Globus pallidus (tissue), 1 donor: Measurements from ENCODE around the gene ANTXRL.
"Not testable (repeated sequence)": the region's sequence is repeated elsewhere in the genome, so short reads cannot be mapped to it uniquely, and the experiment has no call there.

Experiments used
- DNase-seq: peaks from one replicate; pipeline ENCODE4 v3.0.0-alpha.2; 2015; ENCODE audit warnings: low spot score

The ANTXRL gene

DNA sequence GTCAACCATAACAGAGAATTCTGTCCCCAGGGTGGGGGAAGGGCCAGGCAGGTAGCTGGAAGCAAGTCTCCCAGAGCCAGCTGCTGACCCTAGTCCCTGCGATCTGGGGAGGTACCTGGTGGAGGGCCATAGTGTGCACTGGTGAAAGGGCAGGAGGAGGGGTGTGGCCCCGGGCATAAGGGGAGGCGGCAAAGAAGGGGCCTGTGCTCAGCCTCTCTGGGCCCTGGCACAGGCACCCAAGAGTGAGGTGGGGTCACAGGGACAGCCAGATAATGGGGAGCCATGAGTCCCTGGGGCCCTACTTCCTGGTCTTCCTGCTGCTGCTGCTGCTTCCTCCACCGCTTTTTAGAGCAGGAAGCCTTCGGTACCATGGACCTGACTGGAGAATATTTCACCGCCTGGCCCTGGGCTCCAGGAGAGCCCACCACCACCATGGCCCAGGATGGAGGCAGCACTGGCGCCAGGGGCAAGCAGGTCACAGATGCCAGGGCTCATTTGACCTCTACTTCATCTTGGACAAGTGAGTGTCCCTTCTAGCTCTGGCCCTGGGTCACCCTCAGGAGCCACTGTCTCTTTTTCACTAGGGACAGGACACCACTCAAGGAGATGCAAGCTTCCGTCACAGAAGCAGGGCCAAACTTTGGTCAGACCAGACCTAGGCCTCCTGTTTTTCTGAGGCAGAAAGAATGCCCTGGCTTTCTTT, at the start of gene ANTXRL:
Gene ANTXRL, plus strand, starts transcription at position 7 of the 703 bp plus-strand sequence. Its CDS starts 266 bp downstream, at position 273.
- DNase-seq = no peak

DNA sequence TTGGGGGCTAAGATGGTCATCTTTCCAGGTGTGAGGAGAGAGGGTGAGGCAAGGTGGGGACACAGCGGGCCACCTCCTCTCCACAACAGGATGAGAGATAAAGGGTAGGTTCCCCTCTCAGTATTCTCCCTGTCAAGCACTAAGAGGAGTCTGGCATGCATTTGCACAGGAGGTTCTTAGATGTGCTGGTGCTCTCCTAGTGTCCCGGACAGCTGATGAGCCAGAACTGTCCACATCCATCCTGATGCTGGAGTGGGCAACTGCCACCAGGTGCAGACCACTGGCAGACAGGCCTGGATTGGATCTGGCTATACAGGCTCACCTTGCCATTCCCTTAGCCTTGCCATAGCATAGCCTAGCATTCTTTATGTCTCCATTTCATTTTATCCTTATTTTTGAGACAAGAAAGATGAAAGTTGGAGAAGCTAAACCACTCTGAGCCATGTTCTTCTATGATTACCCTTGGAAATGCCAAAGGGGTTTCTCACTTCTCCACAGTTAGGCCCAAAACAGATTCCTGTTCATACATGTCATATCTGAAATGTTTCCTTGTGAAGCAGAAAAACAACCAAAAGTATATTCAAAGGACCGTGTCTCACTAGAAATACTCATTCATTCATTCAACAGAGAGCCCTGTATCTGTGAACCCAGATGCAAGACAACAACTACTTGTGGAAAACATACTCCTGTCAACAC, 48.8 kb upstream of the ANTXRL start:
- no peak for DNase-seq

DNA sequence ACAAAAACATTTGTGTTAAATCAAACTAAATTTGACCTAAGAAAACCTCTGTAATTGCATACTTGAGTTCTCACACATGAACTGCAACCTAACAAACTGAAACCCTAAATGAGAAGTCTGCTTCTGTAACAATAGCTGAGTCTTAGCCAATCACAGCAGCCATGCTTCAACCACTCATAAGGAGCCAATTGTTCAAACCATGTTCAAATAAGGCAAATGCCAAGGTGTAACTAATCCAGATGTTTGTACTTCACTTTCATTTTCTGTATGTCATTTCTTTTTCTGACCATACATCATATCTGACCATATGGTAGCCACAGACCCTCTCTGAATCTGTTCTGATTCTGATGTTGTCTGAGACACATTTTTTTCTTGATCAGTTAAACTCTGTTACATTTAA, 47.5 kb upstream of the ANTXRL start:
- no peak for DNase-seq

DNA sequence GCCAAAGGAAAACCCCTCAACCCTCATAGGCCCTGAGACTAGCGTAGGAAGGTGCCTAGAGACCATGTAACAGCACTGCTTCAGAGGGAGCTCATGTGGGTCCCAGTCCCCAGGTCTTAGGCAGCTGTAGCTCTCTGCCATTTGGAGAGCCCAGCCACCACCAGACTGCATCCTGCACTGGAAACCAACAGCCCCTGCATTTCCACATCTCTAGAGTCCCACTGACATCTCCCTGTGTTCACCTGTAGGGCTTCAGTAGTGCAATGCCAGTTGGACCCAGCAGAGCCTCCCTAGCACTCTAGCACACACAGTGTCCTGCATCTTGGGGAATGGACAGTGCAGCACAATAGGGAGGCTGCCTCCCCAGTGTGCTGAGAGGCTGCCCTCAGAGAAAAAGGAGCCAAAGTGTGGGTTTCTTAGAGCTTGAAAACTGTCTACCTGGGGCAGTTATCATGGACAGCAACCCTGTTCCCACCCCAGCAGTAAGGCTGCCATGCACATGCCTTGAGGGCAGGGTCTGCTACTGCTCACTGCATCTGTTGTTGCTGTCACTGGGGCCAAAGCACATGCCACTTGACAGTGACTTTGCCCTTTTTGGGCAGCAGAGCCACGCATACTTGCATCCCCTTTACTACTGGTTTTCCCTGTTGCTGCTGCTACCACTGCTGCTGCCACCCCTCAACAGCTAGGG, 46.7 kb upstream of the ANTXRL start:
- DNase-seq = no peak

DNA sequence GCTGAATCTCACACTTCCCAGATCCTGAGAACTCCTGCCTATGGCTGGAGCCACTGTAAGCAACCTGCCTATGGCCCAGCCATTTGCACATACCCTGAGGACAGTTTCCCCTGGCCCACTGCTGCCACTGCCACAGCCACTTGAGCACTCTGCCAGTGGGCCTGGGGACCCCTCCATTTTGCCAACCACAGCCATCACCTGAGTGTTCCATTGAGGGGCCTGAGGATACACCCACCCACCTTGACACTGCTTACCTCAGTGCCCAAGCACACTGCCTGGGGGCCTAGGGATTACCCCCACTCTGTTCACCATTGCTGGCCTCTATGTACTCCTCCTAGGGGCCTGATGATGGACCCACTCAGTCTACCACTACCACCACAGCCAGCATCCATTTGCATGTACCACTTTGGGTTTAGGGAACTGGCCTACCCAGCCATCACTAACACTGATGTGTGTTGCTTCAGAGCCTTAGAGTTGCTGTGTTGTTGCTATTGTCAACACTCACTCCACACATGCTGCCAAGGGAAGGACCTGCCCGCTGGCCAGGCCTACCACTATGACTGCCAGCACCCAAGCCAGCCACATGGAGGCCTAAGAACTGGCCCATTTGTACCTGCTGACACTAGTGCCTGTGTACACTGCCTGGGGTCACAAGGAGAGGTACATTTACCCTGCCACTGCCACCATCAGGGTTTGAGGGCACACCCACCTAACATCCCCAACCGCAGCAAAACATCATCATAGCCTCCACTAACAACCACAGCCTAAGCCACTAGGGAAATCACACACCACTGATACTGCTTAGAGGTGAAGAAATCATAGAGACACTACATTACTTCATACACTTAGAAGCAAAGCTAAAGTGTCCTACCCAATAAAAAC, 45.9 kb upstream of the ANTXRL start:
- no peak for DNase-seq

DNA sequence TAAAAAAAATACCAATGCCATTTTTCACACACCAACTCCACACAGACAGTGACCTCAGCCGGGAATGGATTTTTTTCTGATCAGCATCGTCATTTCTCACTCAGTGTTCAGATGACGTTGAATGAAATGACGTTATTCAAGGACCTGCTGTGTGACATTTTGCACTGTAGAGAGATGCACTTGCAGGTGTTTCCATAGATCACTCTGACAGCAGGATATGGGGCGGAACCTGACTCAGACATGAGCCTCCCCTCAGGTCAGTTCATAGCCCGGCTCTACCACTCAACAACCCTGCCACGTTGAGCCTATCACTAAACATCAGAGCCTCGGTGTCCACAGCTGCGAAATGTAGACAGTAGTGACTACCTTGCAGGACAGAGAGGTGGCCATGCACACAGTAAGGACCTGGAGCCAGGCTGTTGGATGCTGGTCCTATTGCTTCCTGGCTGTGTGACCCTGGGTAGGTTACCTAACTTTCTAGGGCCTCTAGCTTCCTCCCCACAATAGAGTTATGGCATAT, 41.4 kb upstream of the ANTXRL start:
- no peak for DNase-seq

DNA sequence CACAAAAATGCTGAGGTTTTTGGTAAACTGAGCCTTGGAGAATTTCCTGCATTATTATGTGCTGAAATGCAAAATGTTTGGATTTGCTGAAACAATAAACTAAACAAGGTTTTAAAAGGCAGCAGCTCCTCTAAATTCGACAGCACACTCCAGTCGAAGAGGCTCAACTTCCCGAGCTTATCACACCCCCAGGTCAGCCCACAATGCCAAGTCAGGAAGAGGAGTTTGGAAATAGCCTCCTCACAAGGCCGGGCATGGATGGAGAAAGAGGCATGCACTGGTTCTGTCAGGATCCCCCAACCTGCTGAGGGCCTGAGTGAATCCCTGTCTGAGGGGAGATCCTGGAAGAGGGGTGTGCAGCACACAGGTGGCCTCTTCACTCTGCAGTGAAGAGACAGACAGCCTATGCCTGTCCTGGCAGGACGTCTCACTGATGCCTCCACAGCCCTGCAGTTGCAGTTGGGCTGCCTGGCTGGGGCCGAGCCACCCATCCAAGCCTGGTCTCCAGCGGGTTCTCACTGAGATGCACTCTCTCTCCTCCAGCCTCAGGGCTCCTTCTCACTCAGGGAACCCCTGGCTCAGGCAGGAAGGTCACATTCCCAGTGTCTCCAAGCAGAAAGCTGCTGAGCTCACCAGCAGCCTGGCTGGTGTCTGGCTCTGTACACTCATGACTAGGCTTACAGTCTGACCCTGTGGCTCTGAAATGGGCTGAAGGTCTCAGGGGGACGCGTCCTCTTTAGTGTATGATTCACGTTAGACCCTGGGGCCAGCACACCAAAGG, 40.2 kb upstream of the ANTXRL start:
- not testable (repeated sequence) for DNase-seq

DNA sequence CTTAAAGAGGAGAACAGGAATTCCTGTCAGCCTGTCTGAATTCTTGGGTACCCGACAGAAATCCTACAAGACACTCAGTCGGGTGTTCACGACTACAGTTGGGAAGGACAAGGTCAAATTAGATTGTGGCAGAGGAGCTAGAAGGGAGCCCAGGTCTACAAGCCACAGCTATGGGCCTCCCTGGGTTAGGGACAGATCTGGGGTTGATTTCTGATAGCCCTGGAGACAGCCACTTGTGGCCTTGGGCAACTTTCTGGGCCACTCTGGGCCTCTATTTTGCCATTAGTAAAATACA, 39.7 kb upstream of the ANTXRL start:
- no peak for DNase-seq

DNA sequence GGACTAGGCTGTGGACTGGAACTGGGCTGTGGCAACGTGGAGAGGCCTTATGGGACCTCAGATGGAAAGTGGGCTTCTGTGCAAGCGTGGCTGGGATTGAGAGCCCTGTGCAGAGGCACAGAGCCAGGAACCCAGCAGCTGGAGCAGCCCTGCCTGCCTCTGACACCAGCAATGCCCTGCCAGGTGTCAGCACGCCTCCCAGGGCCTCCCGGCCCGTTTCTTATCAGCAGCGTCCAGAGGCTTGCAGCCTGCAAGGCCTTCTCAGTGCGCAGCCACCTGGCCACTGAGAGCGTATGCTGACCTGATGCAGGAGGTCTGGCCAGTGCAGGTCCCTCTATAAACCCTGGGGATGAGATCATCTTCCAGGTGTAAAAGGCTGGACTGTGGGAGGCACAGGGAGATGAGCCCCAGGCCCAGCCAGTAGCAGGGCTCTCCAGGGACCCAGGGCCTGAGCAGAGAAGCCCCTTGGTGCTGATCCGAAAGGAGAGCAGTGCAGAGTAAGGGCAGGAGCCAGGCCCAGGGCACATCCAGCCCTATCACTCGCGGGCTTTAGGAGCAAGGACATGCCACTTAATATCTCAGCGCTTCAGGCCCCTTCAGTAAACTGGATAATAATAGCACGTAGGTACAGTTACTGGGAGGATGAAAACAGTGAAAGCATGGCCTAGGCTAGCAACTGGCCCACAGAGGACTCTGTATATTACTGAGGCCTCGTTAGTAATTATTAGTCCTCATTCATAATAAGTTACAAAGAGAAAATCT, 38.8 kb upstream of the ANTXRL start:
- DNase-seq = no peak

DNA sequence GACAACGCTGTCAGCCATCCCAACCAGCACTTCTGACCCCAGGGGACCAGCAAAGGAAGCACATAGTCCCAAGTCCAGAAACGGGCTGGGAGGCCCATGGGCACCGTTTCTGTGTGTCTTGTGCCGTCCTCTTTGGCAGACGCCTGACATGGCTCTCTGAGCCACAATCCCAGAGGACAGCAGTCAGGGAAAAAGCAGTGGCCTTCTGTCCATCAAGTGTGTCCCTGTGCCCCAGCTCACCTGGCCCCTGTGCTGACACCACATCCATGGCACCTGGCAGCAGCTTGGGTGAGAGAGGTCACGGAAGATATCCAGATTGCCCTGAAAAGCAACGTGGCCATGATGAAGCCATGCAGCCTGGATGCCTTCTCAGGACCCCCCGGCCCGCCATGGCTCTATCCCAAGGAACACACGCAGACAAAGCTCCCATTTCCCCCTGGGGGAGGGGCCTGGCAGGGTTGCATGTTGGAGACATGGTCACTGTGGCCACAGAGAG, 38.1 kb upstream of the ANTXRL start:
- no peak for DNase-seq

DNA sequence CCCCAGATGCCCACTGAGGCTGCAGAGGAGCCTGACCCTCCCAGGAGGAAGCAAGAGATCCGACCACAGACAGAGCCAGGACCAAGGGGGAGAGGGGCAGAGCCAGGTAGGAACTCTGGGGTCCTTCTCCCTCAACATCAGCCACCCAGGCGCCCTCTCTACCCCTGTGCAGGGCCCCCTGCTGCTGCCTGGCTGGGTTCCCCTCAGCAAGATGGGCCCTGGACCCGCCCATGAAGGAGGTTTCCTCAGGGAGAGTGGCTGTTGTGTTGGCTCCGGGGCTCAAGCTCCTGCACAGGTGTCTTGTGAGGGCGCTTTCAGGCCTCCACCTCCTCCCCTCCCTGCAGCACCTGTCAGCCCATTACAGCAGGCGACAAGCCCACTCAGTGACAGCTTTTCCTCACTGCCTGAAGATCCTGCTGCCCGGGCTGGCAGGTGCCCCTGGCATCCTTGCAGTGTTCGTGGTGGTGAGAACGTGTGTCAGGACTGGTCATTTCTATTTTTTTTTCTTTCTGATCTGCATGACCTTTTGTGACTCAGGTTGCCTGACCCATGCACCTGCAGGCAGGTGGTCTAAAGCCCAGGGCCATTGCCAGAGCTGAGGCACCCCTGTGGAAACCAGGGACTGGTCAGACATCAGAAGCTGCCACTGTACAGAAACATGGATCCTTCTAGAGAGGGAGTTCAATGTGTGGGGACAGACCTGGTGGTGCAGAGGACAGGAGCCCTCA, 37.0 kb upstream of the ANTXRL start:
- DNase-seq = not testable (repeated sequence)

DNA sequence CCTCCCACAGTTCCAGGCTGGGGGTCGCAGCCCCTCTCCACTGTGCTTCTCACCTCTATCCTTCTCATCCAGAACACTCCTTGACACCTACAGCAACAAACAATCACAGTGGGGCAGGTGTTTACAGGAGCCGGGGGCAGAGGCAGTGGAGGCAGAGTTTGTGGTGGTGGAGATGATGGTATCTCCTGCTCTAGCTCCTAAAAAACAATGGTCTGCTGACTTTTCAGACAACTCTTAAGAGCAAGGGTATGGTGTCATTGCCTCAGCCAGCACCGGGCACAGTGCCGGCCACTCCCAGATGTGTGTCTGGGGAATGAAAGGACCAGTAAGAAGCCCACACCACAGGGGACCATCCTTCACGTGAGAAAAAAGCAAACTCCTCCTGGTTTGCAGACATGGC, 36.3 kb upstream of the ANTXRL start:
- no peak for DNase-seq

DNA sequence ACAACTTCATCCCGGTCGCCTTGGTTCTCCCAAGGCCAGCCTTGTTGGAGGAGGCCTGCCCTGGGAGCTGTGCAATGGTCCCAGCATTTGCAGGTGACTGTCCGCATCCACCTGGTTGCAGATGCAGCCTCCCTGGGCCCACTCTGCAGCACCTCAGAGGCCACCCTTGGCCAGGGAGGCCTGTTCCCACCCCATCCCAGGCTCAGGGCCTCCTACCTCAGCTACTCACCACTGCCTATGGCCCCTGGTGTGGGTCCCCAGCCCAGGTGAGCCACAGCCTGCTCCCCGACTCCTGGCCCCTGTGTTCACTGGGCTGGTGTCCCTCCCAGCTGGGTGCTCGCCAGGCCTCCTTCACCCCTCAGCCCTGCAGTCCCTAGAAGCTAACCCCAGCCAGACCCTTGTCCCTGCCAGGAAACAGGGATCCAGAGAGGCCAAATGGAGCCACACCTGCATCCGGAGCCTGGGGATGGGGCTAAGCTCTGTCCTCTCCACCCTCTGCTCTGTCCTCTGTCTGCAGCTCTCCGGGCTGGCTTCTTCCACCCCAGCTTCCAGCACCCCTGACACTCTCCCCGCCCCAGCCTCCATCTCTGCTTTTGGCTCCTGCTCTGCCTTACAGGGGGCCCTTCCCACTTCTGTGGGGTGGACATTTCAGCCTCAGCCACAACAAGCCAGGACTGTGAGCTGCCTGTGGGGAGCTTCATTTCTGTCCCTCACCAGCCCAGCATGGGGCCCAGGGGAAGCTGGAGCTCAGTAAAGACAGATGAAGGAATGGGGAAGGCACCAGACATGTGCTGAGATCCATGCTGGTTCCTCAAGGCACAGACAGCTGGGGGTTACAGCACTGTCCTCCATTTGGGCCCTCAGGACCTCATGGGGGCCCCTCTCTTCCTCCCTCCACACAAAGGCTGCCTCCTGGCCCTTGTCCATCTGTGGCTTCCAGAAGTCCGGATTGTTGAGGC, 35.6 kb upstream of the ANTXRL start:
- DNase-seq = no peak

DNA sequence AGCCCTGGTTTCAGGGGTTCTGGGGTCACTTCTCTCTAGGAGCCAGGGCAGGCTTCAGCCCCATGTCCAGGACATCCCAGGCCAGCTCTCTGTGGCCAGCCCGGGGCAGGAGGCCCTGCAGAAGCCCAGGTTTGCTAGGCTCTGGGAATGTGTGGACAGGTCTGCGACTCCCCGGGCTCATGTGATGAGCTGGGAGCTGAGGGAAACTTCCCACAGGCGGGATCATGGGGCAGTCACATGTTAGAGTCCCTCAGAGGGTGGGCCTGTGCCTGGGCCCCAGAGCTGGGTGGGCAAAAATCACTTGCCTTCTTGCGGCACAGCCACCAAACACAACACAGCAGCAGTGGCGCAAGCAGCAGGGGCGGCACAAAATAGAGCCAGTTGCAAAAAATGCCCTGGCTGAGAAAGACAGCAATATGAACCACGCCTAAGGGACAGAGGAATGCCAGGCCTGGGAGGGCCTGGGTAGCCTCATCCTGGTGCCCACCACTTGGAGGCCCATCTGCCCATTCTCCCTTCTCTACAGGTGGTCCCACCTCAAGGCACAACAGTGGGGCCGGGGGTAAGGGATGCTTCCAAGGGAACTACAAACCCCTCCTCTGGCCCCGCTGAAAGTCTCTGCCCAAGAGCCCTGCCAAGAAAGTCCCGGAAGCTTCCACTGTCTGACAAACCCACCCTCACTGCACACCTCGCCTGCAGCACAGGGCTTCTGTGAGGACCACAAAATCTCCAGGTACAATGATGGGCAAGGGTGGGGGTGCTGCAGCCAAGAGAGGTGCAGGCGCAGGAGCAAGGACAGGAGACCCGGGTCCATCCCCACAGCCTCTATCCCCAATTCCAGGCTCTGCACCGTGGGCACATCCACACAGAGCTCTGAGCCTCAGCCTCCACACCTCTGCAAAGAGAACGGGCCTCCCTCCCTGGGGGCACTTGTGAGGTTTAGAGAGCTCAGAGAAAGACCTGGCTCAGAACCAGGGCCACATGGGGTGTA, 34.6 kb upstream of the ANTXRL start:
- DNase-seq = no peak

DNA sequence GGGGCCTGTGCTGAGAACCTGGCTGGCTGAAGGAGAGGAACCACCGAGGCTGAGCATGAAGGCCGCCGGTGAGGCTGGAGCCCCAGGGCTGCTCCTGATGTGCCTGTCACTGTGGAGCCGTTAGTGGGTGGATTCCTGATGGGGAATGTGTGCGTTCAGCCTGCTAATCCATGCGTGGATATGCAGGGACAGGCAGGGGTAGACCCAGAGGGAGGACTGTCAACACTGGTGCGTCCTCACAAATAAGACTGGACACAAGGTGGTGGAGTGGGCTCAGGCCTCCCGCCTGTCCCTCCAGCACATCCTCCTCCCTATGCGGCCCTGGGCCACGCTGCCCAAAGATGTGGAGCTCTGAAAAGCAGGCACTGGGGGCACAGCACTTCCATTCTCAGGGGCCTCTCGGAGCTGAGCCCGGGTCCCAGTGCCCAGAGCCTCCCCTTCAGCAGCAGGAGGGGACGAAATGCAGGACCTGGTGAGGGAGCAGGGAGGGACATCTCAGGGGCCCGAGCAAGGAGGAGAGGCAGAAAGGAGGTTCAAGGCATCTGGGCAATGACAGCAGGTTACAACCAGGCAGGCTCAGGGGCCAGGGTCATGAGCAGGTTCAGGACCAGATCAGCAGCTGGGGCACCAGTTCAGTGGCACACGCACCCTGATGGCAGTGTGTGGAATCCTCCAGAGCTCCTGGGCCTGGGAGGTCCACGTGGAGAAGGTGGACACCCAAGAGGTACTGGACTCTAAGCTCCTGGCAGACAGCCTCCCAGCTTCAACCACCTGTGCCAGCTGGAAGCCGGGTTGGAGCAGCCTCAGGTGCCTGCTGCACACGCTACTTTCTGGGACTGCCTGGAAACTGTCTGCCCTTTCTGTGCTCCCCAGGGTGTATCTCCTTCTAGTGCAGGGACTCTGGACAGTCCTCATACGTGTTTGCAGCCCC, 33.5 kb upstream of the ANTXRL start:
- no peak for DNase-seq

DNA sequence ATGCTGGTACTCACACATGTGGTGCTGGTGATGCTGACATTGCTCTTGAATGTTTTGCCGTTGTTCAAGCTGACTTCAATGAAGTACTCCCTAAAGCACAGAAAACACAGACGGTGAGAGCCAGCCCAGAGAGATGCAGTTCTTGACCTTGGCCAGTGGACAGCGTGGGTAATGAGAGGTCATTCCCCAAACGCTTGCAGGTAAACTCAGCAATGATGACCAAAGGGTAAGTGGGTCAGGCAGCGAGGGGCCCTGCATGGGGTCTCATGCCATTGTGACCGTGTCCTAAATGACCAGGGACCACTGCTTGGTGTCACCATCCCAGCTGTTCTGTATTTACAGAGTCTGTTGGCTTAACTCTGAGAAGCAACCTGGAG, 32.8 kb upstream of the ANTXRL start:
- no peak for DNase-seq
